Hepatocyte (in vitro differentiated cells): ENCODE measurements around the gene RAB6A. TPM values are rescaled to one million over a fixed set of nuclear protein-coding genes. Genes with fewer than 3 reads are reported as not detected.

Experiments used
- DNase-seq: peaks from one replicate; pipeline ENCODE4 v3.0.0-alpha.2; 2016; ENCODE audit warnings: low spot score
- H2AFZ ChIP-seq: fragments of 200-600 bp; sonication (generic); 2 replicates; pipeline ENCODE4 v1.6.0; 2016; ENCODE audit warnings: antibody characterized with exemption, mild to moderate bottlenecking
- H3K27ac ChIP-seq: fragments of 200-600 bp; sonication (generic); 2 replicates; pipeline ENCODE4 v1.5.1; 2016; ENCODE audit warnings: mild to moderate bottlenecking
- H3K27me3 ChIP-seq: fragments of 200-600 bp; sonication (generic); 2 replicates; pipeline ENCODE4 v1.6.1; 2016
- H3K36me3 ChIP-seq: fragments of 200-600 bp; sonication (generic); replicated peaks from 2 replicates; pipeline ENCODE4 v1.5.1; 2016; ENCODE audit warnings: low read depth; ENCODE audit not compliant: insufficient read depth
- H3K4me1 ChIP-seq: fragments of 200-600 bp; sonication (generic); 2 replicates; pipeline ENCODE4 v1.5.1; 2016; ENCODE audit warnings: mild to moderate bottlenecking, moderate library complexity; ENCODE audit not compliant: insufficient read depth
- H3K4me2 ChIP-seq: fragments of 200-600 bp; sonication (generic); 2 replicates; pipeline ENCODE4 v1.6.0; 2016
- H3K4me3 ChIP-seq: fragments of 200-600 bp; sonication (generic); 2 replicates; pipeline ENCODE4 v1.5.1; 2016; ENCODE audit warnings: mild to moderate bottlenecking
- H3K79me2 ChIP-seq: fragments of 200-600 bp; sonication (generic); 2 replicates; pipeline ENCODE4 v1.6.0; 2017; ENCODE audit warnings: mild to moderate bottlenecking
- H3K9me2 ChIP-seq: fragments of 200-600 bp; sonication (generic); replicated peaks from 2 replicates; pipeline ENCODE4 v1.6.0; 2017; ENCODE audit warnings: mild to moderate bottlenecking; ENCODE audit not compliant: insufficient read depth
- H3K9me3 ChIP-seq: fragments of 200-600 bp; sonication (generic); 2 replicates; pipeline ENCODE4 v1.5.1; 2016; ENCODE audit warnings: low read depth, mild to moderate bottlenecking
- H4K20me1 ChIP-seq: fragments of 200-600 bp; sonication (generic); 2 replicates; pipeline ENCODE4 v1.6.0; 2016; ENCODE audit warnings: mild to moderate bottlenecking; ENCODE audit not compliant: insufficient read depth, poor library complexity, severe bottlenecking
- EZH2 ChIP-seq: fragments of 200-600 bp; sonication (generic); IDR thresholded peaks from 2 replicates; pipeline ENCODE4 v1.6.1; 2016; ENCODE audit warnings: antibody characterized with exemption, mild to moderate bottlenecking, borderline replicate concordance
- EZH2phosphoT487 ChIP-seq: fragments of 200-600 bp; sonication (generic); IDR thresholded peaks from one replicate; pipeline ENCODE4 v1.6.1; 2018; ENCODE audit warnings: antibody characterized with exemption, mild to moderate bottlenecking, low read depth, moderate library complexity; ENCODE audit not compliant: unreplicated experiment, severe bottlenecking
- WGBS: methylation state at CpG from one replicate; pipeline ENCODE4 v1.1.6; 2016; ENCODE audit warnings: low lambda C conversion rate; ENCODE audit errors: missing lambda C conversion rate; 5-methylcytosine and 5-hydroxymethylcytosine counted together
- polyA plus RNA-seq: library from polyadenylated mRNA; unstranded; fragments of >200 nt; fragmentation: Nextera tagmentation; extraction: Ambion mirVana; gene quantifications from 2 replicates; pipeline ENCODE4 v1.2.1, GENCODE V29; 2016
- total RNA-seq: library from RNA; depleted of rRNA; stranded (reverse); fragments of >200 nt; gene quantifications from 2 replicates; pipeline ENCODE4 v1.2.3, GENCODE V29; 2014
- TF ChIP-seq, protein P1 (sequence below): fragments of 200-600 bp; sonication (generic); IDR thresholded peaks from 2 replicates; pipeline ENCODE4 v1.5.1; 2016; ENCODE audit warnings: antibody characterized with exemption, mild to moderate bottlenecking; ENCODE audit not compliant: poor library complexity

The RAB6A gene
- total and polyA plus RNA-seq, 2 experiments from 2014 or later, result 85.8 to 99.5 TPM

DNA sequence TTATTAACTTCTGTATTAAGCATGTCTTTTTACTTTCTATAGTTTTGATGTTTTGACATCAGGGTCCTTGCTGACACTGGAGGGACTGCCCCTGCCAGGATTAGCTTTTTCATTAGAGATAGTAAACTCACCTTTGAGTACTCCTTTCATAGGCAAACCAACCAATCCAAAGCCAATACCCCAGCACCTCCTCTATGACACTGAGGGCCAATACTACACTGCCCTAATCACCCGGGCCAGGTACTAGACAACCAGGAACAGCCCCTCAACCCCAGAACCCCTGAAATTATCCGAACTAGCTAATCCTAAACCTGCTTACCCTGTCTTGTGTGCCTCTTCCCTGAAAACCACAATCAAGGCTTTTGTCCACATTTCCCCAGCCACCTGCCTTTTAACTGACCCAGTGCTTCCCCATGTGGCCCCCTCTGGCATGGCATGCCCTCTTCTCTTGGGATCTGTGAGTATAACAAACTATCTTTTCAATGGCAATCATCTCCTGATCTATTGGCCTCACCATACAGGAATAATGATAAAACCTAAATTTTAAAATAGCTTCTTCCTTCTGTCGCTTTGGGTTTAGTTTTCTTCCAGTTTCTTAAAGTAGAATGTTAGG lies 31.2 kb downstream of the RAB6A start:
- H3K36me3 ChIP-seq, result no peaks in the 10 kb centered on the region
- no peak for TF ChIP-seq EZH2
- TF ChIP-seq, protein P1, sequence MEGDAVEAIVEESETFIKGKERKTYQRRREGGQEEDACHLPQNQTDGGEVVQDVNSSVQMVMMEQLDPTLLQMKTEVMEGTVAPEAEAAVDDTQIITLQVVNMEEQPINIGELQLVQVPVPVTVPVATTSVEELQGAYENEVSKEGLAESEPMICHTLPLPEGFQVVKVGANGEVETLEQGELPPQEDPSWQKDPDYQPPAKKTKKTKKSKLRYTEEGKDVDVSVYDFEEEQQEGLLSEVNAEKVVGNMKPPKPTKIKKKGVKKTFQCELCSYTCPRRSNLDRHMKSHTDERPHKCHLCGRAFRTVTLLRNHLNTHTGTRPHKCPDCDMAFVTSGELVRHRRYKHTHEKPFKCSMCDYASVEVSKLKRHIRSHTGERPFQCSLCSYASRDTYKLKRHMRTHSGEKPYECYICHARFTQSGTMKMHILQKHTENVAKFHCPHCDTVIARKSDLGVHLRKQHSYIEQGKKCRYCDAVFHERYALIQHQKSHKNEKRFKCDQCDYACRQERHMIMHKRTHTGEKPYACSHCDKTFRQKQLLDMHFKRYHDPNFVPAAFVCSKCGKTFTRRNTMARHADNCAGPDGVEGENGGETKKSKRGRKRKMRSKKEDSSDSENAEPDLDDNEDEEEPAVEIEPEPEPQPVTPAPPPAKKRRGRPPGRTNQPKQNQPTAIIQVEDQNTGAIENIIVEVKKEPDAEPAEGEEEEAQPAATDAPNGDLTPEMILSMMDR, result no peak
- TF ChIP-seq EZH2phosphoT487, result no peak
- peaks cover 89% of the 10 kb centered on the region for H3K79me2 ChIP-seq
- no peak overlapping the region for H3K4me3 ChIP-seq
- peaks cover 54% of the 10 kb centered on the region for H4K20me1 ChIP-seq
- H2AFZ ChIP-seq, result no peak overlapping the region
- no peak overlapping the region for H3K27ac ChIP-seq
- no peaks in the 10 kb centered on the region for H3K4me1 ChIP-seq
- H3K27me3 ChIP-seq, result no peaks in the 10 kb centered on the region
- H3K9me2 ChIP-seq, result no peaks in the 10 kb centered on the region
- WGBS, result 96% methylated on average over 3 of the region's 3 CpGs
- H3K9me3 ChIP-seq, result no peaks in the 10 kb centered on the region
- DNase-seq, result peak; percentile 12
- H3K4me2 ChIP-seq, result no peak overlapping the region

DNA sequence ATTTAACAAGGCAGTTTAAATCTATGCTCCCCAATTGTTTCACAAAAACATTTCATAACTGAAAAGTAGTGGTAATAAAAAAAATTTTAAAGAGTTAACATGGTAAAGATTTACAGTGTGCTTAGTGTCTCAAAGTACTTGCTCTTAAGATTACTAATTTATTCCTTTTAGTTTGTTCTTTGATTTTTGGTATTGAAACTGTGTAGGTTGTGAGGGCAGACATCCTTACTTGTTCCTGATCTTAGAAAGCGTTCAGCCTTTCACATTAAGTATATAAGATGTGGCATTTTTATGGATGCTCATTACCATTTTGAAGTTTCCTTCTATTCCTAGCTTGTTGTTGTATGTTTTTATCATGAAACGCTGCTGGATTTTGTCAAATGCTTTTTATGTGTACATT lies 32.9 kb downstream of the RAB6A start:
- TF ChIP-seq EZH2phosphoT487, result no peak
- TF ChIP-seq EZH2, result no peak
- TF ChIP-seq, protein P1, result no peak
- no peak overlapping the region for H3K4me3 ChIP-seq
- WGBS, result 91% methylated on average over 2 of the region's 2 CpGs
- peaks cover 50% of the 10 kb centered on the region for H4K20me1 ChIP-seq
- H3K9me2 ChIP-seq, result no peaks in the 10 kb centered on the region
- no peaks in the 10 kb centered on the region for H3K9me3 ChIP-seq
- H3K27ac ChIP-seq, result no peak overlapping the region
- H3K27me3 ChIP-seq, result no peaks in the 10 kb centered on the region
- DNase-seq, result no peak
- no peak overlapping the region for H3K4me2 ChIP-seq
- H3K4me1 ChIP-seq, result no peaks in the 10 kb centered on the region
- no peak overlapping the region for H2AFZ ChIP-seq
- no peaks in the 10 kb centered on the region for H3K36me3 ChIP-seq
- peaks cover 89% of the 10 kb centered on the region for H3K79me2 ChIP-seq

DNA sequence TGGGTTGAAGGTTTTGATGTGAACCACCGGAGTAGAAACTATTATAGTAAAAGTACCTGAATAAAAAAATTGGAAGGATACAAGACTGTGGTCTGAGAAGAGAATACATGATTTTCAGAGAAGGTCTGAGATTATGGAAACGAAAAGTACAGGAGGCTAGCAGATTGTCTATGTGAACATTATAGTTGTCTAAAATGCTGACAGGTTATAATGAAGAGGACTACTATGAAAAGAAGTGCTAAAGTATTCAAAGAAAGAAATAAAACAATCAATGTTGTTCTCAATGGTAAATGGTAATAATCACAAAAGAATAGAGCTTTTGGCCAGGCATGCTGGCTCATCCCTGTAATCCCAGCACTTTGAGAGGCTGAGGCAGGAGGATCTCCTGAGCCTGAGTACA lies 34.0 kb downstream of the RAB6A start:
- TF ChIP-seq EZH2phosphoT487 (no peak), EZH2 (no peak)
- TF ChIP-seq, protein P1, result no peak
- WGBS, result 97% methylated on average over 2 of the region's 2 CpGs
- Histone ChIP-seq H3K27me3 (no peaks in the 10 kb centered on the region), H3K4me3 (no peak overlapping the region), H3K4me1 (no peaks in the 10 kb centered on the region), H3K36me3 (no peaks in the 10 kb centered on the region), H4K20me1 (peaks cover 46% of the 10 kb centered on the region), H2AFZ (no peak overlapping the region), H3K27ac (no peak overlapping the region), H3K9me3 (no peaks in the 10 kb centered on the region), H3K4me2 (no peak overlapping the region), H3K79me2 (peaks cover 87% of the 10 kb centered on the region), H3K9me2 (no peaks in the 10 kb centered on the region)
- DNase-seq, result no peak

DNA sequence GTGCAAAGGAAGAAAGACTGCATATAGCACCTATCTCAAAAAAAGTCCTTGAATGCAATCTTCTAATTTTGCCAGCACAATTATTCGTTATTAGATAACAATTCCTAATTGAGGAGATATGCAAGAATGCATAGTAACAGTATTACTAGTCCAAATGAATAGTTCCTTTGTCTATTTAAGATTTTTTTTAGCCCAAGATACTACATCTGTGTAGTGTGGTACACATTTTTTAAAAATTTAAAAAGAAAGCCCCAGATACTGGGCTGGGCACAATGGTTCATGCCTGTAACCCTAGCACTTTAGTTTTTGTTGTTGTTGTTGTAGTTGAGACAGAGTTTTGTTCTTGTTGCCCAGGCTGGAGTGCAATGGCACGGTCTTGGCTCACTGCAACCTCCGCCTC lies 43.7 kb downstream of the RAB6A start:
- Histone ChIP-seq H3K9me3 (no peaks in the 10 kb centered on the region), H3K27ac (no peak overlapping the region), H4K20me1 (peaks cover 13% of the 10 kb centered on the region), H2AFZ (no peak overlapping the region), H3K79me2 (peaks cover 42% of the 10 kb centered on the region), H3K27me3 (no peaks in the 10 kb centered on the region), H3K4me2 (no peak overlapping the region), H3K9me2 (no peaks in the 10 kb centered on the region), H3K4me3 (no peak overlapping the region), H3K4me1 (no peaks in the 10 kb centered on the region), H3K36me3 (no peaks in the 10 kb centered on the region)
- 97% methylated on average over 3 of the region's 3 CpGs for WGBS
- TF ChIP-seq, protein P1, result no peak
- TF ChIP-seq EZH2 (no peak), EZH2phosphoT487 (no peak)
- DNase-seq, result no peak
